ENCODE results near the gene P3R3URF. TPM values are rescaled to one million over a fixed set of nuclear protein-coding genes. Genes with fewer than 3 reads are reported as not detected.
A peak's percentile ranks its signal among the peaks of the same experiment; 100 is the strongest.

P3R3URF gene
- polyA plus RNA-seq, 5 donors: not detected

DNA sequence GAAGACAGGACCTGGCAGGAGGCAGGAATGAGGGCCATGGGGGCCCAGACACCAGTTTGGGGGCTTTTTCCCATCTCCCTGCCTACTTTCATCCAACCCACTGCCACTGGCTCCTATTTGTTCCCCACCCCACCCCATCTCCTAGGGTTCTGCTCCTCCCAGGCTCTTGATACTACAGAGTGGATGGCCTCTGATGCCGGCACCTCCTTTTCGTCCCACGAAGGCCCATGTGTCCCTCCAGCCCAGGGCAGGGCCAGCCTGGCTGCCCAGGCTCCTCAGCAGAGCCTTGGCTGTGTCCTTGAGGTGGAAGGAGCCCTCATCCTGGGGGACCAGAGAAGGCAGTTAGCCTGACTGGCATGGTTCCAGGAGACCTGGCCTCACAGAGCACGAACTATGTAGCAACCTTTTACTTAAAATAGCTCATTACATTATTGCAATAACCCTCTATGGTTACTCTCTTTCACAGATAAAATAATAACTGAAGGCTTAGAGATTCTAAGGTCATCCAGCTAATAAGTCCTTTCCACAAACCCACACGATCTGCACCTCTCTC is 18.4 kb upstream of the P3R3URF start:
- no peak for DNase-seq

DNA sequence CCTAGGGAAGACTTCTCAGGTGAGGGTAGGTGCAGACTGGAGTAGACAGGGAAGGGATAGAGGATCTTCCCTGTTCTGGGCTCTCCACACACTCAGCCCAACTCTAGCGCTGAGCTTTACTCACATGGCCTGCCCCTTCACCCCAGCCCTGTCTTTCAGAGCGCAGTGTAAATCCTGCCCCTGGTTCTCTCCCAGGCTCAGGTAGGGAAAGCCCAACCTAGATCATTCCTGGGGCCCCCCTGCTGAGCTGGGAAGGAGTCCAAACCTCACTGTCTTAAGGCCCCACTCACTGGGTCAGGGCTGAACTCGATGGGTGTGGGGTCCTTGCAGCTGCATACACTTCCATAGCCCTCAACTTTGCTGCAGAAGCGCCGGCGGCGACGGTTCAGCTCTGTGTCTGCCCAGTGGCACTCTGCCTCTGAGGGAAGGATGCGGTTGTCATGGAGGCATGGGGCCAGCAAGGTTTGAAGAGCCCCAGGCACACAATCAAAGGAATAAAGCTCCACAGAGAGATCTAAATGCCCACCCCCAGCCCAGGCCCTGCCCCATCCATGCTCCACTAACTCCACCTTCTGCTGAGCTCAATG is 17.8 kb upstream of the P3R3URF start:
- DNase-seq: no peak

DNA sequence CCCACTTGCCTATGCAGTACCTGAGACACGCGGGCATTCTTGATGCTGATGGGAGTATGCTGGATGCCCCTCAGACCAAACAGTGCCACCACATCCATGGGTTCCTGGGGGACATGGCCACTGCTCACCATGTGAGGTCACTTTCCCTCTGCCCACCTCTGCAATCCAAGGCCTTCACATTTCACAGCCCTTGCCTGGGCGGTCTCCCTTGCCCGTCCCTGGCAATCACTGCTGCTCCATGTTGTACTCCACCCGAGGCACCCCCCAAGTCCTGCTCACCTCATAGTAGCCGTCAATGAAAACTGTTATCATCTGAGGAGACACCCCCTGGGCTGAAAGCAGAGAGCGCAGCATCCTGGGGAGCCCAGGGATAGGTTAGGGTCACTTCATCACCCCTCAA is 17.0 kb upstream of the P3R3URF start:
- no peak for DNase-seq

DNA sequence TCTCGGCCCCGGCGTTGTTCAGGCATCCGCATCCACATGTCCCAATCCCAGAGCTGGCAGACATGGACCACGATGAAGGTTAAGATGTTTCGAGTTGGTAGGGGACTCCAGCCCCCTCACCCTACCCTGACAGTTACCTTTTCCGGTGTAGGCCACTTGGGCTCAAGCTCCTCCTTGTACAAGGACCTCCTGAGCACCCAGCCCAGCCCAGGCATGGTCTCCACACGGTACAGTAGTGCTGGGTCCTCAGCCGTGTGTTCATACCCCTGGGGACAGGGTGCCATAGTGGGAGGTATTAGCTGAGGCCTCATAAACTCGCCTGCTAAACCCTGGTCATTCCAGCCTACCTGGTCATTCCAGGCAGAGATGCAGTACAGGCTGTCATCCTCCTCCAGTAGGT is 15.9 kb upstream of the P3R3URF start:
- DNase-seq: no peak

DNA sequence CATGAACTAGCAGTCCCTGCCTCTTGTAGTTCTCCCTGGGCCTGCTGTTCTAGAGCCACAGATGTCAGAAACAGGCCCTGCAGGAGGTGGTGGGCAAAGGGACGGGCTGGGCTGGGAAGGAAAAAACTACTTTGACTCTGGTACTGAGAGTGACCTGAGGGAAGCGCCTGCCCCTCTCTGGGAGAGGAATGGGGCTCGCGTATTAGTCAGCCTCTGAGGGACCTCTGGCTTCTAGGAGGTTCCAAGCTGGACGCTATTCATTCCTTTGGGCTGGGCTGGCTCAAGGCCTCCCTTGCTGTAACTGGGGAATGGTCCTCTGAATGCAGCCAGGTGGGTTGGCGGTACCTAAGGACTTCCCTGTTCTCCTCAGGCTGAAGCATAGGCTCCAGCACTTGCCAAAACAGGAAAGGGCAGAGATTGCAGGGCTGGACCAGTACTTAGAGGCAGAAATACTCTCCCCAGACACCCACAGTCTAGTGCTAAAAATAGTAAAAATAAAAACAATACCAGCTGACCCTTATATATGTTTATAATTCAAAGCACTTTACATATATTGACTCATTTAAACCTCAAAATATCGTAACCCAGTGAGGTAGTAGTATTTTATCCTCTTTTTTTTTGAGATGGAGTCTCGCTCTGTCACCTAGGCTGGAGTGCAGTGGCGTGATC is 14.9 kb upstream of the P3R3URF start:
- DNase-seq: no peak

DNA sequence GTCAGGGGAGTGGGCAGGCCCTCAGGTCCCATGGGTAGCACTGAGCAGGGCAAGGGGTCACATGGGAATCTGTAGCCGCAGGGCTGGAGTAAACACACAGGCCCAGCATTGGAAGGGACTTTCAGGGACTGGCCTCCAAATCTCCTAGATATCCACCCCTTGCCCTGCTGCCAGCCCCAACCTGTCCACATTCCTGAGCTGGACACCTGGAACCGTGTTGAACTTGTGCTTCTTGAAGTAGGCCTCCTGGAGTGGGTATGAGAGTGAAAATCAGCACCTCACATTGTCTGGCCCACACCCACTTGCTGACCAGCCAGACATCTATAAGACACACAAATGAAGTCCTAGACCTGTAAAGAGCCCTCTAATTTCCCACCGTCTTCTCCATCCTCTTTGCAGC is 14.3 kb upstream of the P3R3URF start:
- no peak for DNase-seq

DNA sequence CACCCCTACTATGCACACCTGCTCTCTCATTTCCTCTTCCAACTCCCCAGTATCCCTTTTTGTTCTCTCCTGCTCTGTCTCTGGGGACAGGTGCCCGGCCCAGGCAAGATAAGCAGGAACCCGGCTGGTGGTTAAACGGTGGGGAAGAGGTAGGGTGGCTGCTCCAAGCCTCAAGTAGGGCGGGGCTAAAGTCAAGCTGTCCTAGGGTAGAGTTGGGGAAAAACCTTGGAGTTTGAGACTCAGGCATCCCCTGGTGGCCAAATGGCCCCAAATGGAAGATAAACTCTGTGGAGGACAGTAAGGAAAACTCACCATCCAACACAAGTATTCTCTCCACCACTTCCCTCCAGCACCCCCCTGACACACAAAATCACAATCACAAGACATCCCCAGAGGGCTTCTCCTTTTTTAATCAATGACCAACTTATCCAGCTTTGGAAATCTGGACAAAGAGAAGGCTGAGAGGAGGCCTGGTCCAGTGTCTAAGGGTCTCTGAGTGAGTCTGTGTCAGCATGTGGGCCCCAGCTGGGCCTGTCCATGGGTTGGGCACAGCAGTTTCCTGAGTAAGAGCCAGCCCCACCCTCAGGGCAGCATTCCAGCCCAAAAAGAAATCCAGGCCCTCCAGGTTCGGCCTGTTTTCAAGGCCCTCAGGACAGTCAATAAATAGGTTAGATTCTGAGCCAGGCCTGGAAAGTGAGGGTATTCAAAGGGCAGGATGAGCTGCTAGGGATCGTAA is 12.2 kb upstream of the P3R3URF start:
- DNase-seq: no peak

DNA sequence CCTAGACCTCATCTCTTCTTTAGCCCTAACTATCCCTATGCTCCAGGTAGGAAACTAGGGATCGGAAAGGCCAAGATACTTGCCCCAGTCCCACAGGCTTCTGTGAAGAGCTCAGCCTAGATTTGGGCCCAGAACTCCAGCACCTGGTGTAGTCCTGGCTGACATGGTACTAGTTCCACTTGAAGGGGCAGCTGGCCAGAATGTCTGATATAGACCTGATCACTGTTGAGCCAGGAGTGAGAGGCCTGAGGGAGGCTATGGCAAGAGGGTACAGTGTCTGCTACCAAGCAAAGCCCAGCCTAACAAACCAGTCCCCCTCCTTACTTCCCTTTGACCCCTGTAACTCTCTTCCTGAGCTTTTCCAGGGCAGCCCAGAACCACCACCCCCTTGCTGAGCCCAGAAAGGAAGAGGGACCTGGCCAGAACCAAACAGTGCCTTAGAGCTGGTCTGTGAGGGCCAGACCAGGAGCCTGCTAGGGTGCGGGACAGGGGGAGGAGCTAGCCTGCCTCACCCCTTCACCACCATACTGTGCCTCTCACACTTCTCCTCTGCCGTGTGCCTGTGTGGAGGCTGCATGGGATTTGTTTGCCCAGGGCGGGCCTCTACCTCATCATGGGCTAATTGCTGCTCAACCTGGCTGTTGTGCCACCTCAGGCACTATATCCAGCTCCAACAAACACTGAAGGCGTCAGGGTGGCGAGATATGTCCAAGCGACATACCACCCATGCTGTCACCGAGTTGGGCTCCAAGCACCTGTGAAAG is 11.0 kb upstream of the P3R3URF start:
- DNase-seq: no peak

DNA sequence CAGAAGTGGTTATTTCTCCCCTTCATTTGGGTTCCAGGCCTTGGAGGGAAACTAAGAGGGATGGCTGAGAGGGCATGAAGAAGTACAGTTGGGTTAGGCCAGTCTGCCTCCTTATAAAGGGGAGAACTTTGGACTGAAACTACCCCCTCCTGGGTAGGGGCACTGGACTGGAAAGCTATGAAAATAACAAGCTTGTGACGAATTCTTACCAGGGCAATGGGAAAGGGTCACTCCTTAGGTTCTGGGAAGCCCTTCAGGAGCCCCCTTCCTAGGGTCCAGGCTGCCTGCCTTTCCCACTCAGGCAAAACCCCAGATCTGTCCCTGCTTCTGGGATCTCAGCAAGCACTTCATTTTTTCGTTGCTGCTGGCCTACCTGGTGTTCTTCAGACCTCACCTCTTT is 9.8 kb upstream of the P3R3URF start:
- no peak for DNase-seq

DNA sequence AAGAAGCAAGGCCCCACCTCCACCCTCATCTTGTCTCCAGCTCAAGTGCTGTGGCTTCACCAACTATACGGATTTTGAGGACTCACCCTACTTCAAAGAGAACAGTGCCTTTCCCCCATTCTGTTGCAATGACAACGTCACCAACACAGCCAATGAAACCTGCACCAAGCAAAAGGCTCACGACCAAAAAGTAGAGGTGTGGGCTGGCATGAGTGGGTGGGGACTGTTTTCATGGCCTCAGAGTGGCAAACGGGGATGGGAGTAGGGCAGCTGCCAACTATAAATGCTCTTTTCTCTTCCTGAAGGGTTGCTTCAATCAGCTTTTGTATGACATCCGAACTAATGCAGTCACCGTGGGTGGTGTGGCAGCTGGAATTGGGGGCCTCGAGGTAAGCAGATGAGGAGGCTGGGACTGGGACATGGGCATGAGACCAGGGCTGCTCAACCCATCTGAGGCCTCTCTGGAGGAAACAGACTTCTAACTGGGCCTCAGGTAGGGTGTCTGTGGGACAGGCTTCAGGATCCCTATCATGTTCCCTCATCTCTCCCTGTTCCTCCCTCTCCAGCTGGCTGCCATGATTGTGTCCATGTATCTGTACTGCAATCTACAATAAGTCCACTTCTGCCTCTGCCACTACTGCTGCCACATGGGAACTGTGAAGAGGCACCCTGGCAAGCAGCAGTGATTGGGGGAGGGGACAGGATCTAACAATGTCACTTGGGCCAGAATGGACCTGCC is 8.8 kb upstream of the P3R3URF start:
- DNase-seq: no peak

DNA sequence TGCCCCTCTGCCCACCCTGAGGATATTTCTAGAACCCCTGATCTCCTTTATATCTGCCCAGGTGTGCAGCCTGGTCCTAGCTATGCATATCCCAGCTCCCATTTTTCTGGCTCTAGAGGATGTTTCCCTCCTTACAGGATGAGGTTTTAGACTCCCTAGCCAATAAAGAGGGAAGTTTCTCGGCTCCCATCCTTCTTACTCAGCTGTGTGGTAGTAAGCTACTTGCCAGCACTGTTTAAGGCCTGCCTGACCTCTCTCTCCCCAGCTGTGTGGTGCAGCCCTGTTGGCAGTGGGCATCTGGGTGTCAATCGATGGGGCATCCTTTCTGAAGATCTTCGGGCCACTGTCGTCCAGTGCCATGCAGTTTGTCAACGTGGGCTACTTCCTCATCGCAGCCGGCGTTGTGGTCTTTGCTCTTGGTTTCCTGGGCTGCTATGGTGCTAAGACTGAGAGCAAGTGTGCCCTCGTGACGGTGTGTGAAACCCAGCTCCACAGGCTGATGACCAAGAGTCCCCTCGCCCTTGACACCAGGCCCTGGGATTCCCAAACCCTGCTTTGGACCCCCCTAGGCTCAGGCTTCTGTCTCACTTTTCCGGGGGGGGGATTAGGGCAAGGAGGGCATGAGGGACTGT is 7.8 kb upstream of the P3R3URF start:
- DNase-seq: no peak

DNA sequence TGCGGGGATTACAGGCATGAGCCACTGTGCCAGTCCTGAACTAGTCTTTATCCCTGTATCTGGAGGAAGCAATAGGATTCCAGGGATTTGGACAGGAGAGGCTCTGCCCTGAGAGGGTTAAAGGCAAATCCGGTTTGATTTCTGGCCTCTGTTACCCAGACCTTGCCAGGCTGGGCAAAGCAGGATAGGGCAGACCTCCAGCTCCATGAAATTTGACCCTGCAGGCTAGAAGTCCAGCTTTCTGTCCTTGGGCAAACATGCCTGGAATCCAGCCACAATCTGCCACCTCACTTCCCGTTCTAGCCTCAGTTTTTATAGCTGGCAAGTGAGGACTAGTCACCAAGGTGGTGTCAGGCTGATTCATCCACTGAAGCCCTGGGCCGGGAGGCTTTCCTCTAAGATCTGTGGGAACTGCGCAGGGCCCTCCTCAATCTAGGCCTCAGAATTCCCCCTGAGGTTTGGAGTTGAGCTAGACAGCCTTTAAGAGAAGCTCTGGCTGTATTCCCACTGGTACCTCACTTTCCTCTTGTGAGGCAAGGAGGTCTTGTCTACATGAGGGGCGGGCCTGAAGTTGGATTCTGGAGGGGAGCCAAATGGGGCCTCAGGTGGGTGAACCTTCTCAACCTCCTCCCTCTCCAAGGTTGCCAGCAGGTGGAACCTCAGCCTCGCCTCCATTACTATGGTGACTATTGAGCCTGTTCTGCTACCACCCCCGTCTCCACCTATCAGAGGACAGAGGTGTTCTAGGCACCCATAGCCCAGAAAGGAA is 7.0 kb upstream of the P3R3URF start:
- DNase-seq: peak in 1 of 2 donors; percentile 62

DNA sequence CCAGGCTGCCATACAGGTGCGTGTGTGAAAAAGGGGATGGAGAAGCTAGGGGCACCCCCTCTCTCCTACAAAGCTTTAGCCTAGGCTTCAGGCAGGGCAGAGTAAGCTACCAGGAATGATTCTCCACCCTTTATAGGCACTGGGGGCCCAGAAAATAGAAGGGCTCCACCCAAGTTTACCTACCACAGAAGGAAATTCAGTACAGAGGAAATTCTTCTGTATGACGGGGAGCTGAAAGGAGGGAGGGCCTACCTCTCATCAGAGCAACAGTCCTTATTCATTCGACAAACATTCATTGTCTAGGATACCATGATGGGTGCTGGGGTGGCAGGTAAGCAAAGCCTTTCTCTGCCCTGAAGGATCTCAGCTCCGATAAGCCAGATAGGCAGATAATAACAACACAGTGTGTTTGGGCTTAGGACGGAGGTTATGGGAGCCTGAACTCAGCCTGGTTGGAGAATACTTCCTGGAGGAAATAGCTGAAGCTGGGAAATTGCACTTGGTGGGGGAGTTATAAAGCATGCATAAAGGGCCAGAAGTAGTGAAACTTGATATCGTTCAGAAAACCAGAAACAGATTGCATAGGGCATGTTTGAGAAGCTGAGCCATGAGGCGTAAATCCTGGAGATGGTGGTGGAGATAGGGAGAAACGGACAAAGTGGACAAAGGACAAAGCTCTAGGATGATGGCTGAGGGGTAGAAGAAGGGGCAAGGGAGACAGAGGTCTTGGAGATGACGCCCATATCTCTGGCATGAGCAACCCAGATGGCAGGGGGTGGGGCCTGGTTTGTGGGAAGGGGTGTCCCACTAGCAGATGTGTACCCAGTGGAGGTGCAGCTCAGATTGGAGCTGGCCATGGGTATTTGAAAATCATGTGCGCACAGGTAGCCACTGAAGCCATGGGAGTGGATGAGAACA is 5.3 kb upstream of the P3R3URF start:
- DNase-seq: no peak

DNA sequence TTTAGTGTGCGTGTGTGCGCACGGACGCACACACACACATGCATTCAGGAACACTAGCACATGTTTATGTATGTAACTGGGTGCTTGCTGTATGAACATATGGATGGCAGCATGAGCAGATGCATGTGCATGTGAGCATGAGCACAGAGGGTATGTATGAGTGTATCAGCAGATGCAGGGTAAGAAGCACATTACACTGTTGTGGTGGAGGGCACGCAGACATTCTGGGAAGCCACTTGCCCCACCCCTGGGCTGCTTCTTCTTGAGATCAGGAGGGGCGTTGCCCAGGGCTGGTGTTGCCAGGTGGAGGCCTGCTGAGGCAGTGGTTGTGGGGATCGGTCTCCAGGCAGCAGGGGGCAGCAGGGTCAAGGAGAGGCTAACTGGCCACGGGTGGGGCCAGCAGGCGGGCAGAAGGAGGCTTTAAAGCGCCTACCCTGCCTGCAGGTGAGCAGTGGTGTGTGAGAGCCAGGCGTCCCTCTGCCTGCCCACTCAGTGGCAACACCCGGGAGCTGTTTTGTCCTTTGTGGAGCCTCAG is 3.9 kb upstream of the P3R3URF start:
- no peak for DNase-seq

DNA sequence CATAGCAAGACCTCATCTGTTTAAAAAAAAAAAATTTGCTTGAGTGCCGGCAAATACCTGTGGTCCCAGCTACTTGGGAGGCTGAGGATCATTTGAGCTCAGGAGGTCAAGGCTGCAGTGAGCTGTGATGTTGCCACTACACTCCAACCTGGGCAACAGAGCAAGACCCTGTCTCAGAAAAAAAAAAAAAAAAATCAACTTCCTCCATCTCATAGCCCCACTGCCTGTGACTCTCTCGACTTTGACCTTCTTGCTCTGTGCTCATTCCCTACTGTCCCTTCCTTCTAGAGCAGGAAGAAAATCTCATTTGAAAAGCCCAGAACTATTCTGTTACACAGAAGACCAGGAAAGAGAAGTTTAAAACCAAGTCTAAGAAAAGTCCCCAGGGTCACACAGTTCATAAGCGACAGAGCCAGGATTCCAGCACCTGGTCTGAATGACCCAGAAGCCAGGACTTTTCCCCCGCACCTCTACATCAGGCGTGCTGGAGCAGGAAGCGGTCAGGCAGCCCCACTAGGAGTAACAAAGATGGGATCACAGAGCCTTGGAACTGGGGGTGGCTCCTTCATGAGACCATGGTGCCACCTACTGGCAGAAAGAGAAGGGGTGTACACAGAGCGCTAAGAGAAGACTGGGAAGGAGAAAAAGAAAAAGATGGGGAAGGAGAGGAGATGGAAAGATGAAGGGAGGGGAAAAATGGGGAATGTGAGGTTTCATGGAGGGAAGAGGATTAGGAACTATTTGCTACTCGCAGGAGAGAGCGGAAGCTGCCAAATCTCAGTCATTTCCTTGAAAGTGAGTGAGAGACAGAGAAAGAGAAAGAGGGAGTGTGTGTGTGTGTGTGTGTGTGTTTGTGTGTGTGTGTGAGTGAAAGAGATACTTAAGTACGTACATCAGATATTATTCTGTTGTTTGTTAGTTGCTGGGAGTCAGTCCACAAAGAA is 3.1 kb upstream of the P3R3URF start:
- DNase-seq: peak; percentile 77 to 84

DNA sequence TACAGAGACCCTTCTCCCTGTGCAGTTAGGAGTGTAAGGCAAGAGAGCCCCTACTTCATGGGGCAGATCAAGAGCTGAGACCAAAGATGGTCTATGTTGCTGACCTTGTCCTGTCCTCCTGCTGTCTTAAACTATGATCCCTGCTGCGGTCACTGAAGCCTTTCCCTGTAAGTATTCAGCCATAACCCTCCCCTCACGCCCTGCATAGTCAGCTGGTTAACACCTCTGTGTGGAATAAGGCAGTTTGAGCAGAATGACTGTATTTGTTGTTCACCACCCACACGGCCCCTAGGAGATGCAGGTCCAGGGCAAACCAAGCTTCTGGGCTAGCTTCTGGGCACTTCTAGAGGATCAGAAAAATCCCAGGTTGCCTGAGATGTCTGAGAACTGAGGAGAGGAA is 1.0 kb downstream of the P3R3URF start:
- no peak for DNase-seq

DNA sequence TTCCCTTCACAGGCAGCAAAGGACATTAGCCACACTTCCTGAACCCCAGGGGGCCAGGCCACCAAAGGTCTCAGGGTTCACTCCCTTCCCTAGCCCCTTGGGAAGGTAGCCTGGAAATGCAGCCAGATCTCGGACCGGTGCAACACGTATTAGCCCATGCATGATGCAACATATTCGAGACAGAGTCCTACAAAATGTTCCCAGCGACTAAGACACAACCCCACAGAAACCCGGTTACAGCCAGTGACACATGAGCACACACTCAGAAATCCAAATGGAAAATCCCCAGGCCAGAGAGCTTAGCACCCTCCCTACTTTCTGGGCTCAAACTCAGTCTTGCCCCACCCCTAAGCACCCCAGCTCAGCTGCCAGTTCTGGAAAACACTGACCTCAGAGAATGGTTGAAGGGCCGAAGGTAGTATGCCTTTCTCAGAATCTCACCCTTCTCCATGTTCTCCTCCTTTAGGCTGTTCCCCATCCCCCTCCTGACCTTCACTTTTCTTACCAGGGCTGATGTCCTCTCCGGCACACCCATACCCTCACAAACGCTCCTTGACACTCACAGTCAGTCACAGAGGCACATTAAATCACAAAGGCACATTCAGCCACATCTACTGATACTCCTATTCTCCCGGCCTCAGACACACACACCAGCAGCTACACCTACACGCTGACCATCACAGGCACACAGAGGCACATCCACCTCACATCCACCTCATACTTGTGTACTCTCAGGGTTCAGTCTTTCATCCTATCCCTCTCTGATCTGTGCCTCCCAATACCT is 1.6 kb downstream of the P3R3URF start, which contains the start of gene TSPAN1:
Gene TSPAN1 (plus strand): TSS at position 640 of the 784 bp plus-strand sequence. CDS start 6,021 bp downstream, outside the sequence.
- DNase-seq: no peak

Measured in right lung (tissue), 5 donors.